GM23338 (cell line): Measurements from ENCODE around the gene BAIAP2. TPM values are rescaled to one million over a fixed set of nuclear protein-coding genes. Genes with fewer than 3 reads are reported as not detected.
A peak's percentile ranks its signal among the peaks of the same experiment; 100 is the strongest.

ENCODE experiments used
- ATAC-seq: fragments of 200-7000 bp; cut with Tn5 transposase; 3 replicates; pipeline ENCODE4 v1.9.1; 2020
- DNase-seq: peaks from one replicate; pipeline ENCODE4 v3.0.0-alpha.2; 2015; ENCODE audit warnings: low spot score
- H2AFZ ChIP-seq: fragments of 200-600 bp; sonication (generic); 2 replicates; pipeline ENCODE4 v1.8.0; 2016; ENCODE audit warnings: antibody characterized with exemption, mild to moderate bottlenecking, moderate library complexity
- H3F3A ChIP-seq: fragments of 200-600 bp; sonication (generic); replicated peaks from 2 replicates; pipeline ENCODE4 v1.8.0; 2017; ENCODE audit warnings: antibody characterized with exemption, mixed run types, low read depth
- H3K27ac ChIP-seq: fragments of 200-600 bp; sonication (generic); 2 replicates; pipeline ENCODE4 v1.6.1; 2016; ENCODE audit warnings: low read depth
- H3K27me3 ChIP-seq: fragments of 200-600 bp; sonication (generic); 2 replicates; pipeline ENCODE4 v1.8.0; 2016; ENCODE audit warnings: mild to moderate bottlenecking, mixed run types, moderate library complexity; ENCODE audit not compliant: insufficient read depth
- H3K36me3 ChIP-seq: fragments of 200-600 bp; sonication (generic); 2 replicates; pipeline ENCODE4 v1.8.0; 2016; ENCODE audit warnings: mild to moderate bottlenecking; ENCODE audit not compliant: insufficient read depth
- H3K4me1 ChIP-seq: fragments of 200-600 bp; sonication (generic); 2 replicates; pipeline ENCODE4 v1.8.0; 2016; ENCODE audit warnings: mild to moderate bottlenecking, moderate library complexity; ENCODE audit not compliant: insufficient read depth
- H3K4me2 ChIP-seq: fragments of 200-600 bp; sonication (generic); 2 replicates; pipeline ENCODE4 v1.7.1; 2017; ENCODE audit warnings: mixed run types
- H3K4me3 ChIP-seq: fragments of 200-600 bp; sonication (generic); 2 replicates; pipeline ENCODE4 v1.6.1; 2016; ENCODE audit warnings: mixed run types
- H3K79me2 ChIP-seq: fragments of 200-600 bp; sonication (generic); replicated peaks from 2 replicates; pipeline ENCODE4 v1.8.0; 2017; ENCODE audit warnings: mild to moderate bottlenecking; ENCODE audit not compliant: insufficient read depth
- H3K9me2 ChIP-seq: fragments of 200-600 bp; sonication (generic); 2 replicates; pipeline ENCODE4 v1.8.0; 2017; ENCODE audit not compliant: insufficient read depth
- H4K20me1 ChIP-seq: fragments of 200-600 bp; sonication (generic); replicated peaks from 2 replicates; pipeline ENCODE4 v1.8.0; 2017; ENCODE audit warnings: mild to moderate bottlenecking; ENCODE audit not compliant: insufficient read depth
- H3K27ac Mint-ChIP-seq: 2 replicates; pipeline ENCODE4 v1.8.0; 2020; ENCODE audit warnings: inconsistent platforms, mild to moderate bottlenecking, moderate library complexity, mixed read lengths
- H3K27me3 Mint-ChIP-seq: 3 replicates; pipeline ENCODE4 v1.8.0; 2022; ENCODE audit warnings: low read depth, mild to moderate bottlenecking, moderate library complexity, mixed read lengths, inconsistent platforms; ENCODE audit not compliant: insufficient read depth, poor library complexity
- H3K36me3 Mint-ChIP-seq: 3 replicates; pipeline ENCODE4 v1.8.0; 2021; ENCODE audit warnings: low read depth, mild to moderate bottlenecking, inconsistent platforms, moderate library complexity, mixed read lengths
- H3K4me1 Mint-ChIP-seq: 3 replicates; pipeline ENCODE4 v1.8.0; 2020; ENCODE audit warnings: mild to moderate bottlenecking, inconsistent platforms, mixed read lengths
- H3K4me3 Mint-ChIP-seq: 3 replicates; pipeline ENCODE4 v1.8.0; 2021; ENCODE audit warnings: moderate library complexity, mild to moderate bottlenecking, inconsistent platforms, mixed read lengths
- H3K9me3 Mint-ChIP-seq: 3 replicates; pipeline ENCODE4 v1.8.0; 2020; ENCODE audit warnings: moderate library complexity, mild to moderate bottlenecking, inconsistent platforms, mixed read lengths
- CREB1 ChIP-seq: fragments of 250-450 bp; sonication (Bioruptor Pico); IDR thresholded peaks from 2 replicates; pipeline ENCODE4 v1.5.0; 2020; ENCODE audit warnings: low read depth, mild to moderate bottlenecking, moderate library complexity
- EZH2 ChIP-seq: fragments of 200-600 bp; sonication (generic); IDR thresholded peaks from one replicate; pipeline ENCODE4 v1.8.0; 2017; ENCODE audit warnings: antibody characterized with exemption, mild to moderate bottlenecking, low read depth; ENCODE audit not compliant: unreplicated experiment
- EZH2phosphoT487 ChIP-seq: fragments of 200-600 bp; sonication (generic); IDR thresholded peaks from one replicate; pipeline ENCODE4 v1.8.1; 2018; ENCODE audit warnings: antibody characterized with exemption; ENCODE audit not compliant: unreplicated experiment
- JUNB ChIP-seq: IDR thresholded peaks from one replicate; pipeline ENCODE4 v1.6.1; 2016; ENCODE audit warnings: antibody characterized with exemption; ENCODE audit not compliant: unreplicated experiment
- NANOG ChIP-seq: IDR thresholded peaks from 2 replicates; pipeline ENCODE4 v1.6.1; 2016; ENCODE audit warnings: antibody characterized with exemption, borderline replicate concordance
- POLR2AphosphoS5 ChIP-seq: IDR thresholded peaks from 2 replicates; pipeline ENCODE4 v1.6.1; 2016; ENCODE audit warnings: antibody characterized with exemption, low read depth
- STAT1 ChIP-seq: IDR thresholded peaks from one replicate; pipeline ENCODE4 v1.6.1; 2016; ENCODE audit warnings: antibody characterized with exemption; ENCODE audit not compliant: unreplicated experiment
- ZNF114 ChIP-seq: fragments of 250-450 bp; sonication (Bioruptor Pico); IDR thresholded peaks from 2 replicates; pipeline ENCODE4 v1.5.0; 2020; ENCODE audit warnings: mild to moderate bottlenecking, moderate library complexity
- ZNF331 ChIP-seq: fragments of 250-450 bp; sonication (Bioruptor Pico); IDR thresholded peaks from 2 replicates; pipeline ENCODE4 v1.5.0; 2020; ENCODE audit warnings: low read depth, mild to moderate bottlenecking, moderate library complexity
- polyA plus RNA-seq: library from polyadenylated mRNA; unstranded; fragments of >200 nt; fragmentation: Nextera tagmentation; extraction: Ambion mirVana; gene quantifications from 2 replicates; pipeline ENCODE4 v1.2.1, GENCODE V29; 2016
- total RNA-seq: library from RNA; depleted of rRNA; stranded (reverse); fragments of >200 nt; shearing (Covaris generic); gene quantifications from 2 replicates; pipeline ENCODE4 v1.2.3, GENCODE V29; 2014
- TF ChIP-seq, protein P1 (sequence below): IDR thresholded peaks from 2 replicates; pipeline ENCODE4 v1.6.1; 2016; ENCODE audit warnings: antibody characterized with exemption
- TF ChIP-seq, protein P2 (sequence below): fragments of 250-450 bp; sonication (Bioruptor Pico); IDR thresholded peaks from 2 replicates; pipeline ENCODE4 v1.5.0; 2020; ENCODE audit warnings: mild to moderate bottlenecking, moderate library complexity
- TF ChIP-seq, protein P3 (sequence below): IDR thresholded peaks from one replicate; pipeline ENCODE4 v1.6.1; 2018; ENCODE audit warnings: antibody characterized with exemption; ENCODE audit not compliant: unreplicated experiment
- TF ChIP-seq, protein P4 (sequence below), 2 experiments: fragments of 200-600 bp in 1 of 2; sonication (generic) in 1 of 2; conservative IDR thresholded peaks; 2 replicates each; pipeline versions ENCODE4 v1.5.1 to v1.6.1; 2016 to 2017; ENCODE audit warnings: antibody characterized with exemption in 2 of 2, low read depth in 2 of 2, mild to moderate bottlenecking in 2 of 2, moderate library complexity in 1 of 2

The BAIAP2 gene
- total and polyA plus RNA-seq, 2 experiments from 2014 or later: 21.7 to 22.7 TPM

DNA sequence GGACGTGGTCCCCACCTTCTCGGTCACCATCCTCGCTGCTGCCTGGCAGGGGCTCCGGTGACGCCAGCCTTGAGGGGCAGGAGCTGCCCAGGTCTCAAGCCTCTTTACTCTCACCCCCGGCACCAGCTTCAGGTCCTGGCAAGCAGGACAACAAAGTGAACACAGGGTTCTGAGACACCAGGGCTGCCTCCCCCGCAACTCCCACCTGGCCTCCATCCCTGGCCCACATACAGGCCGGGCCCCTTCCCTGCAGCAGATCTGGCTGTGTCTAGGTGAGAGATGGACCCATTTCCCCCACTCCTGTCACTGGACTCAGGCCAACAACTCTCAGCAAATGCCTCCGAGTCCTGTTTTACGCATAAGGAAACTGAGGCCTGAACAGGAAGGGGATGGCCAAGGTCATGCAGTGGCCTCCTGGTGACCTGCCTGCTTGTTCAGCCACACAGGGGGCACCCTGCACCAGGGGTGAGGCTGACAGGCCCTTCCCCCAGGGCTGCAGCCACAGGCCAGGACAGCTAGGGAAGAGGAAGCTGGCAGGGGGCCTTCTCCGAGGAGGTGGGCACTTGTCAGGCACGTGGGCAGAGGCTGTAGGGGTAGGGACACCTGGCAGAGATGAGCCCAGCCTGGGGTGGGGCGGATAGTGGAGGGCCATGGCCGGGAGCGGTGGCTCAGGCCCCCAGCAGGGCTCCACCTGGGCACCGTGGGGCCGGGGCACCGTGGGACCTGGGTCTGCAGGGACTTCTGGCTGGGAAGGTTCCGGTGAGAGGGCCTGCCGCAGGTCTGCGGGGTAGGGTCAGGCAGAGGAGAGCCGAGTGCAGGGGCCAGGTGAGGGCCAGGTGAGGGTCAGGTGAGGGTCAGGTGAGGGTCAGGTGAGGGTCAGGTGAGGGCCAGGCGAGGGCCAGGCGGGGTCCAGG is 83.6 kb downstream of the BAIAP2 start:
- no peak for TF ChIP-seq ZNF114 (CRISPR knock-in tag)
- TF ChIP-seq, protein P1, sequence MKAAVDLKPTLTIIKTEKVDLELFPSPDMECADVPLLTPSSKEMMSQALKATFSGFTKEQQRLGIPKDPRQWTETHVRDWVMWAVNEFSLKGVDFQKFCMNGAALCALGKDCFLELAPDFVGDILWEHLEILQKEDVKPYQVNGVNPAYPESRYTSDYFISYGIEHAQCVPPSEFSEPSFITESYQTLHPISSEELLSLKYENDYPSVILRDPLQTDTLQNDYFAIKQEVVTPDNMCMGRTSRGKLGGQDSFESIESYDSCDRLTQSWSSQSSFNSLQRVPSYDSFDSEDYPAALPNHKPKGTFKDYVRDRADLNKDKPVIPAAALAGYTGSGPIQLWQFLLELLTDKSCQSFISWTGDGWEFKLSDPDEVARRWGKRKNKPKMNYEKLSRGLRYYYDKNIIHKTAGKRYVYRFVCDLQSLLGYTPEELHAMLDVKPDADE: no peak
- TF ChIP-seq, protein P2, sequence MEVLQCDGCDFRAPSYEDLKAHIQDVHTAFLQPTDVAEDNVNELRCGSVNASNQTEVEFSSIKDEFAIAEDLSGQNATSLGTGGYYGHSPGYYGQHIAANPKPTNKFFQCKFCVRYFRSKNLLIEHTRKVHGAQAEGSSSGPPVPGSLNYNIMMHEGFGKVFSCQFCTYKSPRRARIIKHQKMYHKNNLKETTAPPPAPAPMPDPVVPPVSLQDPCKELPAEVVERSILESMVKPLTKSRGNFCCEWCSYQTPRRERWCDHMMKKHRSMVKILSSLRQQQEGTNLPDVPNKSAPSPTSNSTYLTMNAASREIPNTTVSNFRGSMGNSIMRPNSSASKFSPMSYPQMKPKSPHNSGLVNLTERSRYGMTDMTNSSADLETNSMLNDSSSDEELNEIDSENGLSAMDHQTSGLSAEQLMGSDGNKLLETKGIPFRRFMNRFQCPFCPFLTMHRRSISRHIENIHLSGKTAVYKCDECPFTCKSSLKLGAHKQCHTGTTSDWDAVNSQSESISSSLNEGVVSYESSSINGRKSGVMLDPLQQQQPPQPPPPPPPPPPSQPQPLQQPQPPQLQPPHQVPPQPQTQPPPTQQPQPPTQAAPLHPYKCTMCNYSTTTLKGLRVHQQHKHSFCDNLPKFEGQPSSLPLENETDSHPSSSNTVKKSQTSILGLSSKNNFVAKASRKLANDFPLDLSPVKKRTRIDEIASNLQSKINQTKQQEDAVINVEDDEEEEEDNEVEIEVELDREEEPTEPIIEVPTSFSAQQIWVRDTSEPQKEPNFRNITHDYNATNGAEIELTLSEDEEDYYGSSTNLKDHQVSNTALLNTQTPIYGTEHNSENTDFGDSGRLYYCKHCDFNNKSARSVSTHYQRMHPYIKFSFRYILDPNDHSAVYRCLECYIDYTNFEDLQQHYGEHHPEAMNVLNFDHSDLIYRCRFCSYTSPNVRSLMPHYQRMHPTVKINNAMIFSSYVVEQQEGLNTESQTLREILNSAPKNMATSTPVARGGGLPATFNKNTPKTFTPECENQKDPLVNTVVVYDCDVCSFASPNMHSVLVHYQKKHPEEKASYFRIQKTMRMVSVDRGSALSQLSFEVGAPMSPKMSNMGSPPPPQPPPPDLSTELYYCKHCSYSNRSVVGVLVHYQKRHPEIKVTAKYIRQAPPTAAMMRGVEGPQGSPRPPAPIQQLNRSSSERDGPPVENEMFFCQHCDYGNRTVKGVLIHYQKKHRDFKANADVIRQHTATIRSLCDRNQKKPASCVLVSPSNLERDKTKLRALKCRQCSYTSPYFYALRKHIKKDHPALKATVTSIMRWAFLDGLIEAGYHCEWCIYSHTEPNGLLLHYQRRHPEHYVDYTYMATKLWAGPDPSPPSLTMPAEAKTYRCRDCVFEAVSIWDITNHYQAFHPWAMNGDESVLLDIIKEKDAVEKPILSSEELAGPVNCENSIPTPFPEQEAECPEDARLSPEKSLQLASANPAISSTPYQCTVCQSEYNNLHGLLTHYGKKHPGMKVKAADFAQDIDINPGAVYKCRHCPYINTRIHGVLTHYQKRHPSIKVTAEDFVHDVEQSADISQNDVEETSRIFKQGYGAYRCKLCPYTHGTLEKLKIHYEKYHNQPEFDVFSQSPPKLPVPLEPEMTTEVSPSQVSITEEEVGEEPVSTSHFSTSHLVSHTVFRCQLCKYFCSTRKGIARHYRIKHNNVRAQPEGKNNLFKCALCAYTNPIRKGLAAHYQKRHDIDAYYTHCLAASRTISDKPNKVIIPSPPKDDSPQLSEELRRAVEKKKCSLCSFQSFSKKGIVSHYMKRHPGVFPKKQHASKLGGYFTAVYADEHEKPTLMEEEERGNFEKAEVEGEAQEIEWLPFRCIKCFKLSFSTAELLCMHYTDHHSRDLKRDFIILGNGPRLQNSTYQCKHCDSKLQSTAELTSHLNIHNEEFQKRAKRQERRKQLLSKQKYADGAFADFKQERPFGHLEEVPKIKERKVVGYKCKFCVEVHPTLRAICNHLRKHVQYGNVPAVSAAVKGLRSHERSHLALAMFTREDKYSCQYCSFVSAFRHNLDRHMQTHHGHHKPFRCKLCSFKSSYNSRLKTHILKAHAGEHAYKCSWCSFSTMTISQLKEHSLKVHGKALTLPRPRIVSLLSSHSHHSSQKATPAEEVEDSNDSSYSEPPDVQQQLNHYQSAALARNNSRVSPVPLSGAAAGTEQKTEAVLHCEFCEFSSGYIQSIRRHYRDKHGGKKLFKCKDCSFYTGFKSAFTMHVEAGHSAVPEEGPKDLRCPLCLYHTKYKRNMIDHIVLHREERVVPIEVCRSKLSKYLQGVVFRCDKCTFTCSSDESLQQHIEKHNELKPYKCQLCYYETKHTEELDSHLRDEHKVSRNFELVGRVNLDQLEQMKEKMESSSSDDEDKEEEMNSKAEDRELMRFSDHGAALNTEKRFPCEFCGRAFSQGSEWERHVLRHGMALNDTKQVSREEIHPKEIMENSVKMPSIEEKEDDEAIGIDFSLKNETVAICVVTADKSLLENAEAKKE: no peak
- TF ChIP-seq EZH2phosphoT487: no peak
- TF ChIP-seq STAT1: no peak
- TF ChIP-seq, protein P3, sequence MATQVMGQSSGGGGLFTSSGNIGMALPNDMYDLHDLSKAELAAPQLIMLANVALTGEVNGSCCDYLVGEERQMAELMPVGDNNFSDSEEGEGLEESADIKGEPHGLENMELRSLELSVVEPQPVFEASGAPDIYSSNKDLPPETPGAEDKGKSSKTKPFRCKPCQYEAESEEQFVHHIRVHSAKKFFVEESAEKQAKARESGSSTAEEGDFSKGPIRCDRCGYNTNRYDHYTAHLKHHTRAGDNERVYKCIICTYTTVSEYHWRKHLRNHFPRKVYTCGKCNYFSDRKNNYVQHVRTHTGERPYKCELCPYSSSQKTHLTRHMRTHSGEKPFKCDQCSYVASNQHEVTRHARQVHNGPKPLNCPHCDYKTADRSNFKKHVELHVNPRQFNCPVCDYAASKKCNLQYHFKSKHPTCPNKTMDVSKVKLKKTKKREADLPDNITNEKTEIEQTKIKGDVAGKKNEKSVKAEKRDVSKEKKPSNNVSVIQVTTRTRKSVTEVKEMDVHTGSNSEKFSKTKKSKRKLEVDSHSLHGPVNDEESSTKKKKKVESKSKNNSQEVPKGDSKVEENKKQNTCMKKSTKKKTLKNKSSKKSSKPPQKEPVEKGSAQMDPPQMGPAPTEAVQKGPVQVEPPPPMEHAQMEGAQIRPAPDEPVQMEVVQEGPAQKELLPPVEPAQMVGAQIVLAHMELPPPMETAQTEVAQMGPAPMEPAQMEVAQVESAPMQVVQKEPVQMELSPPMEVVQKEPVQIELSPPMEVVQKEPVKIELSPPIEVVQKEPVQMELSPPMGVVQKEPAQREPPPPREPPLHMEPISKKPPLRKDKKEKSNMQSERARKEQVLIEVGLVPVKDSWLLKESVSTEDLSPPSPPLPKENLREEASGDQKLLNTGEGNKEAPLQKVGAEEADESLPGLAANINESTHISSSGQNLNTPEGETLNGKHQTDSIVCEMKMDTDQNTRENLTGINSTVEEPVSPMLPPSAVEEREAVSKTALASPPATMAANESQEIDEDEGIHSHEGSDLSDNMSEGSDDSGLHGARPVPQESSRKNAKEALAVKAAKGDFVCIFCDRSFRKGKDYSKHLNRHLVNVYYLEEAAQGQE: no peak
- TF ChIP-seq JUNB: no peak
- TF ChIP-seq POLR2AphosphoS5: no peak
- TF ChIP-seq, protein P4, sequence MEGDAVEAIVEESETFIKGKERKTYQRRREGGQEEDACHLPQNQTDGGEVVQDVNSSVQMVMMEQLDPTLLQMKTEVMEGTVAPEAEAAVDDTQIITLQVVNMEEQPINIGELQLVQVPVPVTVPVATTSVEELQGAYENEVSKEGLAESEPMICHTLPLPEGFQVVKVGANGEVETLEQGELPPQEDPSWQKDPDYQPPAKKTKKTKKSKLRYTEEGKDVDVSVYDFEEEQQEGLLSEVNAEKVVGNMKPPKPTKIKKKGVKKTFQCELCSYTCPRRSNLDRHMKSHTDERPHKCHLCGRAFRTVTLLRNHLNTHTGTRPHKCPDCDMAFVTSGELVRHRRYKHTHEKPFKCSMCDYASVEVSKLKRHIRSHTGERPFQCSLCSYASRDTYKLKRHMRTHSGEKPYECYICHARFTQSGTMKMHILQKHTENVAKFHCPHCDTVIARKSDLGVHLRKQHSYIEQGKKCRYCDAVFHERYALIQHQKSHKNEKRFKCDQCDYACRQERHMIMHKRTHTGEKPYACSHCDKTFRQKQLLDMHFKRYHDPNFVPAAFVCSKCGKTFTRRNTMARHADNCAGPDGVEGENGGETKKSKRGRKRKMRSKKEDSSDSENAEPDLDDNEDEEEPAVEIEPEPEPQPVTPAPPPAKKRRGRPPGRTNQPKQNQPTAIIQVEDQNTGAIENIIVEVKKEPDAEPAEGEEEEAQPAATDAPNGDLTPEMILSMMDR (conservative IDR thresholded peaks at IDR 0.05; ENCODE audit: low read depth in 2 of 2): no peak
- no peak for TF ChIP-seq EZH2
- TF ChIP-seq CREB1 (CRISPR knock-in tag): no peak
- no peak for TF ChIP-seq ZNF331
- no peak for TF ChIP-seq NANOG
- H3K36me3 Mint-ChIP-seq: no peaks in the 10 kb centered on the region
- H3K27ac ChIP-seq: no peak overlapping the region
- peak overlapping the region; percentile 57; the same call in 1 of the 2 replicates for H3K4me2 ChIP-seq
- H3K4me1 ChIP-seq: no peaks in the 10 kb centered on the region
- H4K20me1 ChIP-seq: no peaks in the 10 kb centered on the region
- no peak overlapping the region for H3K27ac Mint-ChIP-seq
- peak overlapping the region; percentile 58; the same call in 1 of the 2 replicates for H3K4me3 ChIP-seq
- H3K9me3 Mint-ChIP-seq: no peaks in the 10 kb centered on the region
- H3K27me3 Mint-ChIP-seq: peaks cover 12% of the 10 kb centered on the region
- H3K4me1 Mint-ChIP-seq: peaks cover 3% of the 10 kb centered on the region; the same call in 2 of the 3 replicates
- no peak for DNase-seq
- peak; percentile 1; the same call in 2 of the 3 replicates for ATAC-seq
- no peaks in the 10 kb centered on the region for H3K9me2 ChIP-seq
- no peaks in the 10 kb centered on the region for H3K27me3 ChIP-seq
- no peaks in the 10 kb centered on the region for H3K36me3 ChIP-seq
- no peaks in the 10 kb centered on the region for H3K79me2 ChIP-seq
- no peaks in the 10 kb centered on the region for H3F3A ChIP-seq
- H3K4me3 Mint-ChIP-seq: peak overlapping the region; percentile 63
- H2AFZ ChIP-seq: no peak overlapping the region
